NOMO-1 treated with dmso at 0.1 percent for 144 hours (cell line): ENCODE data around the gene PLCB2.

Experiments
- DNase-seq: peaks from one replicate; lab custom pipeline; 2025; ENCODE audit not compliant: unreplicated experiment; lab: John Stamatoyannopoulos, UW

The PLCB2 gene

GRCh38 chr15:40306371-40306770 lies 1.4 kb downstream of the PLCB2 start:
- DNase-seq: no peak

DNA sequence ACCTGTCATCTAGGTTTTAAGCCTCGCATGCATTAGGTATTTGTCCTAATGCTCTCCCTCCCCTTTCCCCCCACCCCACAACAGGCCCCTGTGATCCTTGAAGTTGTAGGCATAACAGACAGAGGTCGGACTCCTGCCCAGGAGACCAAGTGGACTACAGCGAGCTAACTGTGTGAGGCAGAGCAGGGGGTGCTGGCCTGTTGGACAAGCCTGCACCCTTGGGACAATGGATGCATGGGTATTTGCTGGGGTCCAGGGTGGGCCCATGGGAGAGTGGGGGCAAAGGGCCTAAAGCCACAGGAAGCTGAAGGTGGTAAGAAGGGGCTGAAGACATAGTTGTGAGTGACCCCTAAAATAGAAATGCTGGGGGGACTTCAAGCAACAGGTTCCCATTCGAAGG lies 2.5 kb downstream of the PLCB2 start:
- DNase-seq: no peak

DNA sequence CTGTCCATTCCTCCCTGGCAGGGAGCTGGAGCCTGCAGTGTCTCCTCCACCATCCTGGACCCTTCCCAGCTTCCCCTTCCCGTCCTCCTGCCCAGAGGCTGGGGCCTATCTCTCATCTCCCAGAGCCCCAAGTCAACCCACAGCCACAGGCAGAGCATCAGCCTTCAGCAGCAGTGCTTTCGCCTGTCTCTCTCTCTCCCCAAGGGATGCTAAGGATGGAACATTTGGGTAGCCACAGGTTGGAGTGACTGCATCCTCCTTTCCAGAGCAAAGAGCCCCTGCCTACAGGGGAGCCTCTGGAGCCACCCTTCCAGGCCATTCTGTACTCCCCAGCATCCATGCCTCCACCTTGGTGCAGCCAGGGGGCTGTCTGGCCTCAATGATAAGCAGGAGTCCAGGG lies 4.2 kb downstream of the PLCB2 start:
- no peak for DNase-seq

GRCh38 chr15:40302981-40303380 lies 4.8 kb downstream of the PLCB2 start:
- no peak for DNase-seq

GRCh38 chr15:40302288-40302886 lies 5.3 kb downstream of the PLCB2 start:
- no peak for DNase-seq

DNA sequence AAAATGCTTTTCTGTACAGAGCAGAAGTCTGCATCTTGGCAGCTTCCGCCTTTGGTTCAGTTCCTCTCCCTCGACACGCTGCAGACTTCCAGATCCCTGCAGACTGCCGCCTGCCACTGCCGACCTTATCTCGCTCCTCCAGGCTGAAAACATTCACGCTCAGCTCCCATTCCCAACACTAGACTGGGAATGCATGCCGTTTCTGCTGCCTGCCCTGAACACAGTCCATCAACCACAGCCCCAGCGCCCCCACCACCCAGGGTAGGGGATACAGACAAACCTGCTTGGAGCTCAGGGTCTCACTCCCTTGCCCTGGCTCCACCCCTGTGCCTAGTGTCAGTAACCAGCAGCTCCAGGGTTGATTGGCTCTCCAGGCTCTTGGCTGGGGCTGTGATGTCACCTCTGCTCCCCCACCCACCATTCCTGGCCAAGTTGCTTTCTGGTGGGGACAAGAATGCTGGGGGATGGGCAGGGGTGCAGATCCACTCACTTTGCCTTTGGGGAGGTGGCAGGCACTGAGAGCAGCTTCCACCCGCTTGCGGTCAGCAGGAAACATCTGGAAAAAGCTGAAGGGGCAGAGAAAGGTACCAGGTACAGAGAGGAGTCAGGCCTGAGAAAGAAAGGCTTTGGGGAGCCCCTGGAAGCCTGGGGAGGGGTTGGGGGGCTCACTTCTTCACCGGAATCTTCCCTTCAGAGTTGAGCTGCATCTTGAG lies 6.1 kb downstream of the PLCB2 start:
- DNase-seq: no peak

- DNase-seq: no peak
Measured at GRCh38 chr15:40300771-40301170, 7.0 kb downstream of the PLCB2 start.

DNA sequence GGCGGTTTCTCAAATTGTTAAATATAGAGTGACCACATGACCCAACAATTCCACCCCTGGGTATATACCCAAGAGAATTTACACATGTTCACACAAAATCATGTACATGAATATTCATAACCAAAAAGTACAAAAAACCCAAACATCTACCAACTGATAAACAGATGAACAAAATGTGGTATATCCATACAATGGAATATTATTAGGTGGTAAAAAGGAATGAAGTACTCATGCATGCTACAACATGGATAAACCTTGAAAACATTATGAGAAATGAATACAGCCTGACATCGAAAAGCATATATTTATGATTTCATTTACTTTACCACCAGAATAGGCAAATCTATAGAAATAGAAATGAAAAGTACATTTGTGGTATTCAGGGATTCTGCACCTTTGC lies 7.4 kb downstream of the PLCB2 start:
- no peak for DNase-seq

GRCh38 chr15:40298216-40298935 lies 9.4 kb downstream of the PLCB2 start:
- no peak for DNase-seq

GRCh38 chr15:40297356-40297755 lies 10.4 kb downstream of the PLCB2 start:
- DNase-seq: no peak

DNA sequence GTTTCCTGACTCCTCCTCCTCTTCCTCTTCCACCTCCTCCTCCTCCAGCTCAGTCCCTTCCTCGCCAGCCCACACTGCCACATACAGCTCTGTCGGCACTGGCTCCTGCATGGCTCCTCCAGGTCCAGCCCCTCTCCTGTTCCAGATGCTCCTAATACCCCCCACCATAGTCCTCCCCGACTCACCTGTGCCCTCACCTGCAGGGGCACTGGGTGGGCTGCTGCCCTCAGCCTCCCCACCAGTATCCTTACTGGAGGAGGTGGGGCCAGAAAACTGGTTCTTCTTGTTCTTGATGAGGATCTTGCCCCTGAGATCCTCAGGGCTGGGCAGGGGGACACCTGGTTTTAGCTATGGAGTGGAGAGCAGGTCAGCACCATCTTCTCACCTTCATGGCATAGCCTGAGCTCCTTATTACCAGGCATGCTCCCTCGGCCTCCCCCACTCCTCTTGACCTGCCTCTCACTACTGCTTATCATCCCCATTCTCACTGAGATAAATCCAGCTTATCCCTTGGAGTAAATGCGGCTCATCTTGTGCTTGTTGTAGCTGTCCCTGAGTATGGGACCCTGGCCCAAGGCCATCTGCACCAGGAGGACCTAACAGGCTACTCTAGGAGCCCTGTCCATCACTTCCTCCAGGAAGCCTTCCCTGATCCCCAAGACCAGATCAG lies 11.0 kb downstream of the PLCB2 start:
- DNase-seq: no peak

GRCh38 chr15:40295877-40296560 lies 11.7 kb downstream of the PLCB2 start:
- DNase-seq: no peak

DNA sequence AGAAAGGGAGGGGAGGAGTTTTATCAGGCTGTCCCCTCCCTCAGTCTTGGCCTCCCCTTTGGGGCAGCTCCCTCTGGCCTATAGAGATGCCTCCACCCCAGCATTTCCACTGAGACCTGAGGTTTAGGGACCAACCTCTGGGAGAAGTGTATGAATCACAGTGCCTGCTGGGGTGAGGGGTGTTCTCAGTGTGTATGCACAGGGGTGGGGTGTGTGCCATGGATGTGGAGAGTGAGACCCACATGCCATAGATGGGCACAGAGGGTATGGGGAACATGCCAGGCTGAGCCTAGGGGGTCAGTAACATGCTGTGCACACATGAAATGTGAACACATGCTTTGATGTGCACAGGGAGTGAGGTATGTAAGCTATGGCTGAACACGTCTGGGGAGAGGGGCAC lies 12.4 kb downstream of the PLCB2 start:
- no peak for DNase-seq

GRCh38 chr15:40293905-40294895 lies 13.5 kb downstream of the PLCB2 start:
- DNase-seq: no peak

DNA sequence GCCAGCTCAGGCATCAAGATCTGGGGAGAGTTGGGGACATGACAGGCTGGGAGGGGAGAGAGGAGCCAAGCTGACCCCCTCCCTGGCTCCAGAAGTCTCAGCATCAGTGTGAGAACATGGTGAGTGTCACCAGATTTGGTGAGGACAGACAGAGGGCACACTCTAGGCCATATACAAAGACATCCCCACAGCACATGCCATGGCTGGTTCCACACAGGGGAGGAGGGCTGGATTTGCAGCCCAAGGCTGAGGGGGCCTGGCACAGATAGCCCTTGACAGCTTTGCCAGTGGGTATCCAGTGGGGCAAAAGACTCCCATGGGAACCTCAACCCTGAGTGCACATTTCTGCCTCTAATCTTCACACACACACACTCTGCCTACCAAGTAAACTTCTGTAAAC lies 14.7 kb downstream of the PLCB2 start:
- no peak for DNase-seq

DNA sequence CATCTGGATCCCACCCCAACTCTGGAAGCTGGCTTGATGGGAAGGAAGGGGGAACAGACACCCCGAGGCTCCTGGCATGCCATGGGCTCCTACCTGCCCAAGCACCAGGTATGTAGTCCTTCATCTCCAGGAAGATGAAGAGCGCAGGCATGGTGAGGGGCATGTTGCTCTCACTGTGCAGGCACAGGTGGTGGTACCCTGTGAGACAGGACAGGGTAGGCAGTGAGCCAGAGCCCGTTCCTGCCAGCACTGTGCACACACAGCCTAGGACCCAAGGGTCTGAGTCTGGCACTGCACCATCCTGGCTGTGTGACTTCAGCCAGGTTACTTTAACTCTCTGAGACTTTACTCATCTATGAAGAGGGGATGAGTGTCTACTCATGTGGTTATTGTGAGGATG lies 15.5 kb downstream of the PLCB2 start:
- DNase-seq: no peak

- DNase-seq: no peak
Measured at GRCh38 chr15:40290918-40291574, 16.7 kb downstream of the PLCB2 start.

DNA sequence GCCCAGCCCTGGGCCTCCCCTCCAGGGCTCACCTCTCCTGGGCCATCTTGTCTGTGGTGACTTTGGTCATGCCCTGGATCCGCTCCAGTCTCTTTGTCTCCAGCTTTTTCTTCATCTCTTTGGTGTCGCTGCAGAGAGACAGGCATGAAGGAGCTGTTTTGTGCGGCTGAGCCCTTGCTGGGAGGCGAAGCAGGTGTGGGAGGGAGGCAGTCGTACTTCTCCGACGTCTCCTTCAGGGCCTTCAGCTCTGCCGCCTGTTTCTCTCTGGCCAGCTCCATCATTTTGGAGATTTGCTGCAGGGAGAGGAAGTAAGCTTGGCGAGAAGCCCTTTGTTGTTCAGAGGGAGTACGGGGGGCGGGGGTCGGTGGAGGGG lies 17.2 kb downstream of the PLCB2 start:
- DNase-seq: no peak

DNA sequence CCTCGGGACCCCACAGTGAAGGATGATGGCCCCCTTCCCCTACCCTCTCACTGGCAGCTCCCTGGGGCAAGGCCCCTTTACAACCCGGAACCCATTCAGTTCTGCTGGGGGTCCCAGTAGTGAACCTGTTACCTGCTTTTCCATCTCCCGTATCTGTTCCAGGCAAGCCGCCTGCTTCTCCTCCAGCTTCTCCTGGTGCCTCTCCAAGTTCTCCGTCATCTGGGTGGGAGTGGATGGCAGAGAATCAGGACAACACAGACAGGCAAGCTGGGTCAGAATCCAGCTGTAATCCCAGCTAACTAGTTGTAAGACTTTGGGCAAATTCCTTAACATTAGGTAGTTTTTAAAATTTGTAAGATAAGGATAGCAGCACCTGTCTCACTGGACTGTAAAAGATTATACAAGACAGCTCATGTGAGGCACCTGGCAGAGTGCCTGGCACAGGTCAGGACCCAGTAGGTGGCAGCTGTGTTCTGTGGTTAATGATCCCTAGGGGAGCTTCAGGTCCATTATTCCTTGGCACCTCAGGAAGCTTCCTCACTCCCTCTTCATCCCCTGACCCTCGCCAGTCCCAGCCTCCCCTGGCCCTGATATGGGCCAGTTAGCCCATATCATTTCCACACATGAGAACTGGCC lies 18.5 kb downstream of the PLCB2 start:
- no peak for DNase-seq
